ENCODE data around the gene CGREF1.
"Not testable (repeated sequence)": the region's sequence is repeated elsewhere in the genome, so short reads cannot be mapped to it uniquely, and the experiment has no call there.

The CGREF1 gene

GRCh38 chr2:27137322-27137935, 18.5 kb upstream of the CGREF1 start:
- no peak for DNase-seq (ENCODE audit: low spot score)

- no peak for DNase-seq (ENCODE audit: low spot score)
Measured at GRCh38 chr2:27136751-27137150, 17.8 kb upstream of the CGREF1 start.

GRCh38 chr2:27135478-27135955, 16.6 kb upstream of the CGREF1 start:
- DNase-seq (ENCODE audit: low spot score), result no peak

GRCh38 chr2:27134781-27135477, 16.0 kb upstream of the CGREF1 start:
- DNase-seq (ENCODE audit: low spot score), result no peak

GRCh38 chr2:27133905-27134780, 15.2 kb upstream of the CGREF1 start, which contains the start of gene PREB:
Gene PREB (minus strand): TSS chr2:27134636. CDS start chr2:27134421, 215 bp downstream.
- DNase-seq (ENCODE audit: low spot score), result peak; percentile 97

GRCh38 chr2:27133195-27133875, 14.4 kb upstream of the CGREF1 start:
- DNase-seq (ENCODE audit: low spot score), result no peak

- no peak for DNase-seq (ENCODE audit: low spot score)
Measured at GRCh38 chr2:27131429-27131828, 12.5 kb upstream of the CGREF1 start.

GRCh38 chr2:27130396-27130795, 11.5 kb upstream of the CGREF1 start:
- no peak for DNase-seq (ENCODE audit: low spot score)

- DNase-seq (ENCODE audit: low spot score), result no peak
Measured at GRCh38 chr2:27128668-27129571, 10.0 kb upstream of the CGREF1 start.

GRCh38 chr2:27127883-27128667, 9.1 kb upstream of the CGREF1 start:
- DNase-seq (ENCODE audit: low spot score), result no peak

- DNase-seq (ENCODE audit: low spot score), result no peak
Measured at GRCh38 chr2:27126252-27126710, 7.4 kb upstream of the CGREF1 start.

- no peak for DNase-seq (ENCODE audit: low spot score)
Measured at GRCh38 chr2:27125104-27125503, 6.2 kb upstream of the CGREF1 start.

GRCh38 chr2:27123302-27124150, 4.6 kb upstream of the CGREF1 start, which contains the start of gene ABHD1:
Gene ABHD1 (plus strand): TSS chr2:27123815. CDS start chr2:27123949, 134 bp downstream.
- DNase-seq (ENCODE audit: low spot score), result peak; percentile 66

GRCh38 chr2:27122791-27123190, 3.9 kb upstream of the CGREF1 start:
- no peak for DNase-seq (ENCODE audit: low spot score)

GRCh38 chr2:27121906-27122305, 3.0 kb upstream of the CGREF1 start:
- no peak for DNase-seq (ENCODE audit: low spot score)

GRCh38 chr2:27119330-27119670, 372 bp upstream of the CGREF1 start:
- not testable (repeated sequence) for DNase-seq (ENCODE audit: low spot score)

- no peak for DNase-seq (ENCODE audit: low spot score)
Measured at GRCh38 chr2:27117995-27118524, 868 bp downstream of the CGREF1 start.

GRCh38 chr2:27115519-27115918, 3.4 kb downstream of the CGREF1 start:
- DNase-seq (ENCODE audit: low spot score), result no peak
